ENCODE results near the gene HCAR1. TPM values are rescaled to one million over a fixed set of nuclear protein-coding genes. Genes with fewer than 3 reads are reported as not detected.
A peak's percentile ranks its signal among the peaks of the same experiment; 100 is the strongest.
"Not testable (repeated sequence)": the region's sequence is repeated elsewhere in the genome, so short reads cannot be mapped to it uniquely, and the experiment has no call there.

Gene HCAR1
- total RNA-seq, 1 experiment from 2014 or later, result not detected

DNA sequence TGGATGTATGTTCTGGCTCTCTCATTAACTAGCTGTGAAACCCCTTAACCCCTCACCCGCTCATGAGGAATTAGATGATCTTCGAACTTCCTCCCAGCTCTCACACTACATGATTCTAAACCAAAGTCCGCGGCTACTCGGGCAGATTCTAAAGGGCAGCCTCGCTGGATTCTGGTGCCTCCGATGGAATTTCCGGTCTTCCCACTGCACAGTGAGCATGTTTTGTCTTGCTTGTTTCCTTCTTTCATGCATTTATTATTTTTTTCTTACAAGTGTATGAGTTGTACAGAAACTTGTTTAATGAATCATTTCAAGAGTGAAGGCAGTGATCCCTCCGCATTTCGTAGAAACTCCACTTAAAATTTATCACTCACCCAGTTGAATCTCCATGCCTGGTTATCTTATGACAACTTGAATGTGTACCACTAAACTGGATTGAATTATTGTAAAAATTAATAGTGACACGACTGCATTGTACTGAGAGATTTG lies 9.5 kb downstream of the HCAR1 start:
- no peak for DNase-seq (ENCODE audit: low read depth)

DNA sequence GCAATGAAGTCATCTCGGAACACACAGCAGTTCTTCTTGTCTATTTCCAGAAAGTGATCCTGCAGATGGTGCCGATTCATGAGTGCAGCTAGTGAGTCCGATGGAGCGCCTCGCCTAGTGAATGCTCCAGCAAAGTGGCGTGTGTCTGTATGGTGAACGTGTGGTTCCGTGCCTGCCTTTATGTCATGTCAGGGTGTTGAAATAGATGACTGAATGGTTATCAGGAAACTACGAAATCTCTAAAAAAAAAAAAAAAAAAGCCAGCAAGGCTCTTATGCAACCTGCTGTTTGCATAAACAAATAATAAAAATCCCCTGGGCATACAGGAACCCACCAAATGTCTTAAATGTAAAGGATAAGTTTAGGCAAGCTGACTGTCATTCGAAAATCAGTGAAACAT lies 14.0 kb downstream of the HCAR1 start, which contains the start of gene HCAR3:
Gene HCAR3 (minus strand): TSS at position 154 of the 400 bp plus-strand sequence. CDS start 74 bp downstream, at position 80.
- not testable (repeated sequence) for DNase-seq (ENCODE audit: low read depth)

DNA sequence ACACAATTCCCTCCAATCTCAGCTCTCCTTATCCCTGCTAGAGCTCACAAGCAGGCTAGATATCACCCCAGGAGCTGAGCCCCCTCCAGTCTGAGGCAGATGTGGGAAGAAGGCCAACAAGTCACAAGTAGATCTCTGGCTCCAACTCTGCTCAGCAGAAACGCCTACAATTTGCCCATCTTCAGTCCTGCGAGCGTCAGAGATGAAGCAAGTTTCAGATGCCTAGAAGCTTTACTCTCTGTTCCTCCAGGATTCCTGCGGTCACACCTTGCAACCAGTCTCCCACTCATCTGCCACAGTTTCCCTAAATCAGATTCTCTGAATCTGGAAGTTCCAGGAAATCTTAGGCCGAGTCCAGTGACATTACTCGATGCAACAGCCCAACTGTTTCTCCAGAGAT lies 15.4 kb downstream of the HCAR1 start:
- DNase-seq (ENCODE audit: low read depth), result not testable (repeated sequence)

DNA sequence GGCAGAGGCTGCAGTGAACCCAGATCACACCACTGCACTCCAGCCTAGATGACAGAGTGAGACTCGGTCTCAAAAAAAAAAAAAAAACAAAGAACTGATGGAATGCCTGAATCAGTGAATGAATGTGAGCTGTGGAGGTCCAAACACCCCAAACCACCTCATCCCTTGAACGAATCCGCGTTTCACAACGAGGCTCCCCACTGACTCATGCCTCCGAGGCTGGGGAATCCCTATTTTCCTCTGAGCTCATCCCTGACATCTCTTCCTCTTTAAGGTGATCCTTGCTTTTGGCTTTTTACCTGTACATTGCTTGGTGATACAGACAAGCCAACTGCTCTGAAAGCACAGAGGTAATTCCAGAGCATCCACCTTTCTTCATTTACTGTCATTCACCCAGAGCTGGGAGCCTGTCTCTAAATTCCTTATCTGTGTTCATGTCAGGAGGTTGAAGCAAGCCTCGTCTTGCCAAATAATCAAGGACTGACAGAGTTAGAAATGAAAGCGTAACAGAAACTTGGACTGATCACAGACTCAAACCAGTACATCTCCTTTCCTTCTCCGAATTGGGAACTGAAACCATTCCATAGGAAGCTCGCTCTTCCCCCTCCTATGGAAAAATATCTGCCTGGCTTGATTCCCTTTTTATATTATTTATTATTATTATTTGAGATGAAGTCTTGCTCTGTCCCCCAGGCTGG lies 17.0 kb downstream of the HCAR1 start:
- not testable (repeated sequence) for DNase-seq (ENCODE audit: low read depth)

DNA sequence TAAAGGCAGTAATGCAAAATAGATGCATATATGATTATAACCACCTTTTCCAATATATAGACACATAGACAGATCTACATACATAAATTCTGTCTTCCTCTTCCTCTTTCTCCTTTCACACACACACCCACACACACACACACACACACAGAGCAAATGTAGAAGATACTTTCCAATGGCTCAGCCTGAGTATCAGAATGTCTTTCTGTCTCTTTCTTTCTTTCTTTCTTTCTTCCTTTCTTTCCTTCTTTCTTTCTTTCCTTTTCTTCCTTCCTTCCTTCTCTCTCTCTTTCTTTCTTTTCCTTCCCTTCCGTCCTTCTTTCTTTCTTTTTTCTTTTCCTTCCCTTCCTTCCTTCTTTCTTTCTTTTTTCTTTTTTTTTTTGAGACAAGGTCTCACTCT lies 19.4 kb downstream of the HCAR1 start:
- not testable (repeated sequence) for DNase-seq (ENCODE audit: low read depth)

DNA sequence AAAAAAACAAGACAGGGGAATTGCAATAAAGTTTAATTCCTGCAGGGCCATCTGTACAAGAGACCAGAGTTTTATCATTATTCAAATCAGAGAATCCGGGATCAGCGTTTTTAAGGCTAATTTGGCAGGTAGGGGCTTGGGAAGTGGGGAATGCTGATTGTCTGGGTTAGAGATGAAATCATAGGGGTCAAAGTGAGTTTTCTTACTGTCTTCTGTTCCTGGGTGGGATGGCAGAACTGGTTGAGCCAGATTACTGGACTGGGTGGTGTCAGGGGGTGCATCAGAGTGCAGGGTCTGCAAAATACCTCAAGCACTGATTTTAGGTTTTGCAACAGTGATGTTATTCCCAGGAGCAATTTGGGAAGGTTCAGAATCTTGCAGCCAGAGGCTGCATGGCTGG lies 20.3 kb downstream of the HCAR1 start:
- DNase-seq (ENCODE audit: low read depth), result not testable (repeated sequence)

DNA sequence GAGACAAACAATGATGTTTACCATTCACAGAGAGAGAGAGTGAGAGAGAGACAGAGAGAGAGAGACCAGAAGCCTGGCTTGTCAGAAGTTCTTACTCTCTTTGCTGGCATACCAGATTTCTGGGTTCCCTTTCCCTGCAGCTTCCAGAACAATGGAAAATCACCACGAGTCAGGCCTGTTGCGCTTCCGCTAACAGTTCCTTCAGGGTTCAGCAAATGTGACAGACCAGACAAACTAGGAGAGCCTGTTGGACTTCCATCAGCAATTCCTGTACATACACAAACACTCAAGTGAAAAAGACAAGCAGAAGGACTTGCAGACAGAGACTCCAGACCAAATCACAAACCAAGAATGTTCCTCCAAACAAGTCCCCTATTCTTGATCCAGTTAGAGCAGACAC lies 21.4 kb downstream of the HCAR1 start:
- DNase-seq (ENCODE audit: low read depth), result not testable (repeated sequence)

DNA sequence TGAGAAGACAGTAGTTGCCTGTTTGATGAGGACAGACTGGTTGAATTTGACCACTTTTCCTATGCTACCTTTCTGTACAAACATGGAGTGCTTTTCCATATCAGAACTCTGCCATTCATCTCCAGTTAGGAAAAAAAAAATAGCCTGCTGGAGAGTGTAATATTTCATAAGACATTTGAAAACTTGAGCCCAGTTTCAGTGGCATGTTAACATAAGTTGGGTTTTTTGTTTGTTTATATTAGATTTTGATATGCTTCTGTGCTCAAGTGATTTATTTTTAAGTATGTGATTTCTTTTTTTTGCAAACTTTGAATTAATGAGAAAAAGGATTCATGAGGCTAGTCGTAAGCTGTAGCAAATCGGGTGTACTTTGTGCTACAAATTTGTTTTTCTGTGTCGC lies 26.8 kb downstream of the HCAR1 start:
- DNase-seq (ENCODE audit: low read depth), result not testable (repeated sequence)

DNA sequence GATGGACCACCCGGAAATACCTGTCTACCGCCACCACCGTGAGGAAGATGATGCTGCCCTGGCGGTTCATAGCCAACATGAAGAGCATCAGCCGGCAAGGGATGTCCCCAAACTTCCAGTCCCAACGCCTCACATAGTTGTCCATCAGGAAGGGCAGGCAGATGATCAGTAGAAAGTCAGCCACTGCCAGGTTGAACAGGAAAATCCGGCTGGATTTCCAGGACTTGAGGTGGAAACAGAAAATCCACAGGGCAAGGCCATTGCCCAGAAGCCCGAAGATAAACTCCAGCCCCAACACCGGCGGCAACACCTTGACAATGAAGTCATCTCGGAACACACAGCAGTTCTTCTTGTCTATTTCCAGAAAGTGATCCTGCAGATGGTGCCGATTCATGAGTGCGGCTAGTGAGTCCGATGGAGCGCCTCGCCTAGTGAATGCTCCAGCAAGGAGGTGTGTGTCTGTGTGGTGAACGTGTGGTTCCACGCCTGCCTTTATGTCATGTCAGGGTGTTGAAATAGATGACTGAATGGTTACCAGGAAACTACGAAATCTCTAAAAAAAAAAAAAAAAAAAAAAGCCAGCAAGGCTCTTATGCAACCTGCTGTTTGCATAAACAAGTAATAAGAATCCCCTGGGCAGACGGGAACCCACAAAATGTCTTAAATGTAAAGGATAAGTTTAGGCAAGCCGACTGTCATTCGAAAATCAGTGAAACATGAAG lies 27.6 kb downstream of the HCAR1 start, which contains the start of gene HCAR2:
Gene HCAR2 (minus strand): TSS at position 468 of the 722 bp plus-strand sequence. CDS start 74 bp downstream, at position 394.
- not testable (repeated sequence) for DNase-seq (ENCODE audit: low read depth)

DNA sequence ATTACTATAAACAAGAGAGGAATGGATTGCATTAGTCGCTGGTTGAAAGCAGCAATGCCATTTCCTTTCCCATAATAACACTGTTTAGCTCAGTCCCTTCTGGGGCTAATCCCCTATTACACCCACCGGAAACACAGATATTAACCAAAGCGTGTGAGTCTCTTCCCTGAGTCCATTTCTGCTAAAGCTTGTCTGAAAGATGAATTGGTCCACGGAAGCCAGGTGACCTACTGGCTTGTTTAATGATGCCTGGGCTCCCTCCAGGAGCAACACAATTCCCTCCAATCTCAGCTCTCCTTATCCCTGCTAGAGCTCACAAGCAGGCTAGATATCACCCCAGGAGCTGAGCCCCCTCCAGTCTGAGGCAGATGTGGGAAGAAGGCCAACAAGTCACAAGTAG lies 29.2 kb downstream of the HCAR1 start:
- not testable (repeated sequence) for DNase-seq (ENCODE audit: low read depth)

DNA sequence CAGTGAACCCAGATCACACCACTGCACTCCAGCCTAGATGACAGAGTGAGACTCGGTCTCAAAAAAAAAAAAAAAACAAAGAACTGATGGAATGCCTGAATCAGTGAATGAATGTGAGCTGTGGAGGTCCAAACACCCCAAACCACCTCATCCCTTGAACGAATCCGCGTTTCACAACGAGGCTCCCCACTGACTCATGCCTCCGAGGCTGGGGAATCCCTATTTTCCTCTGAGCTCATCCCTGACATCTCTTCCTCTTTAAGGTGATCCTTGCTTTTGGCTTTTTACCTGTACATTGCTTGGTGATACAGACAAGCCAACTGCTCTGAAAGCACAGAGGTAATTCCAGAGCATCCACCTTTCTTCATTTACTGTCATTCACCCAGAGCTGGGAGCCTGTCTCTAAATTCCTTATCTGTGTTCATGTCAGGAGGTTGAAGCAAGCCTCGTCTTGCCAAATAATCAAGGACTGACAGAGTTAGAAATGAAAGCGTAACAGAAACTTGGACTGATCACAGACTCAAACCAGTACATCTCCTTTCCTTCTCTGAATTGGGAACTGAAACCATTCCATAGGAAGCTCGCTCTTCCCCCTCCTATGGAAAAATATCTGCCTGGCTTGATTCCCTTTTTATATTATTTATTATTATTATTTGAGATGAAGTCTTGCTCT lies 30.5 kb downstream of the HCAR1 start:
- not testable (repeated sequence) for DNase-seq (ENCODE audit: low read depth)

DNA sequence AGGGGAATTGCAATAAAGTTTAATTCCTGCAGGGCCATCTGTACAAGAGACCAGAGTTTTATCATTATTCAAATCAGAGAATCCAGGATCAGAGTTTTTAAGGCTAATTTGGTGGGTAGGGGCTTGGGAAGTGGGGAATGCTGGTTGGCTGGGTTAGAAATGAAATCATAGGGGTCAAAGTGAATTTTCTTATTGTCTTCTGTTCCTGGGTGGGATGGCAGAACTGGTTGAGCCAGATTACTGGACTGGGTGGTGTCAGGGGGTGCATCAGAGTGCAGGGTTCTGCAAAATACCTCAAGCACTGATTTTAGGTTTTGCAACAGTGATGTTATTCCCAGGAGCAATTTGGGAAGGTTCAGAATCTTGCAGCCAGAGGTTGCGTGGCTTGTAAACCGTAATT lies 33.7 kb downstream of the HCAR1 start:
- DNase-seq (ENCODE audit: low read depth), result not testable (repeated sequence)

DNA sequence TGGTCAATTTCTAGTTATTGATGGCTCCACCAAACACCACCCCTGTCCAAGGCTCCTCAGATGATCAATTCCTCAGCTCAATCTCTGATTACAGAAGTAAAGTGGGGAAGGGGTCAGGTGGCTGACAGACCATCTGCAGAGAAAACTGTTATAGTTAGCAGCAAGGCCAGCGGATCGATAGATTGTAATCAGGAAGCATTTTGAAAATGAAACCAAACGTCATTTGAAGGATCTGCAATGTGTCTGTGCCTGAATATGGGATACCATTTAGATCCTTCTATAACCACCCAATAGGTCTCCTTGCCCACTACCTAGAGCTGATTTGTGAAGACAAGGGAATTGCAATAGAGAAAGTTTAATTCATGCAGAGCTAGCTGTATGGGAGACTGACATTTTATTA lies 39.1 kb downstream of the HCAR1 start:
- no peak for DNase-seq (ENCODE audit: low read depth)

DNA sequence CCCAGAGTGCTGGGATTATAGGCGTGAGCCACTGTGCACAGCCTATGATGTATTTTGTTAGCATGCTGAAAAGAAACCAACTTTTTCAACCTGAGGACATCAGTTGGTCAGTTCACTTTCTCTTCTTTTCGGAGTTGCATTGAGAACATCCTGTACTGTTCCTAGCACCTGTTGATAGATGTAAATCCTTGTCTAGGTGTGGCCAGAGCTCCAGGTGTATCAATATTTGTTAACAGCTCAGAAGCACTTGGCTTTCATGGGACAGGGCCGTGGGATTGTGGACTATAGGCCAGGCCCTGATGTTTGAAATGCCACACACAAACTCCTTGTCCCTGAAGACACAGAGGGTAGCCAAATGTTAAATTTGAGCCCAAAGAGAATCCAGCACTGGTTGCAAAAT lies 42.4 kb downstream of the HCAR1 start:
- no peak for DNase-seq (ENCODE audit: low read depth)

DNA sequence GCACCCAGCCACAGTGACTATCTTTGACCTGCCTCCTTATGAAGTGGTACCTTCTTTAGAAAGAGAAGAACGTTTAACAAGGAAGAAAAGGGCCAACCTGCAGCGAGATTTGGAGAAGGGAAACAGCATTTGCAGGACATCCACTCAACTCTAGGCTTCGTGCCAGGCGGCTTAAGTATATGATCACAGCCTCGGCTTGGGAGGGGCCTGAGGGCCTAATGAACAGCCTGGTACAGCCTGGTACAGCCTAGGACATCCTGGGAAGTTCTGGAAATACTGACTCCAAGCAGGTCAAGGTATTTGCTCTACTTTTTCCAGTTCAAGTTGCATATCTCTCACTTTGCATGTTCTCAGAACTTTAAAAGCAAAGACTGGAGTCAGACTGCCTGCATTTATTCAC lies 43.6 kb downstream of the HCAR1 start:
- DNase-seq (ENCODE audit: low read depth), result peak; percentile 17

DNA sequence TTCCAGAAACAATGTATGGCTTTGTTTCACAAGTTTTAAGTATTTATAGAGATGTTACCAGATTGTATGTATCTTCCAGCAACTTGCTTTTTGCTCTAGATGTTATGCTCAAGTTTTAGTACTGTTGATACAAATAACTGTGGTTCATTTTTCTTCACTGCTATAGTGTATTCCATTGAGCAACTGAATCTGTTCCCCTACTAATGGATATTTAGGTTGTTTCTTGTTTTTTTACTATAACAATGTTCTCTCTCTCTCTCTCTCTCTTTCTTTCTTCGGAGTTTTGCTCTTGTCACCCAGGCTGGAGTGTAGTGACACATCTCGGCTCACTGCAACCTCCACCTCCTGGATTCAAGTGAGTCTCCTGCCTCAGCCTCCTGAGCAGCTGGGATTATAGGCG lies 44.1 kb downstream of the HCAR1 start:
- no peak for DNase-seq (ENCODE audit: low read depth)

DNA sequence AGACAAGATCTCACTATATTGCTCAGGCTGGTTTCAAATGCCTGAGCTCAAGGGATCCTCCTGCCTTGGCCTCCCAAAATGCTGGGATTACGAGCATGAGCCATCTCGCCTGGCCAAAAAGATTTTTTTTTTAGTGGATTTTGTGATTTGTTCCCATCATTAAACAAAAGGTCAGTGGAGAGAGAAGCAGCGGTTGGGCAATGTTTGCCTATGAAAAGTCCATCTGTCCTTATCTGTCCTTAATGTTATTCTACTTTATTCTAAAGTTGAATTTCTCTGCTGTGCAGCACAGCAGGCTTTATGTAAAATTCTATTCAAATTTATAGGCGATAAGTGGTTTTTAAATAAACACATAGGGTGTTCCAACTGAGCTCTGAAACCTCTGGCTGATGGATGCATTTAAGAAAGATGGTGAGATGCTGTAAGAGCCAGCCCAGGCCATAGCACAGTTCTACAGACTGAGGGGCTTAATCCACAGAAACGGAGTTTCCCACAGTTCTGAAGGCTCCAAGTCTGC lies 46.3 kb downstream of the HCAR1 start:
- DNase-seq (ENCODE audit: low read depth), result no peak

DNA sequence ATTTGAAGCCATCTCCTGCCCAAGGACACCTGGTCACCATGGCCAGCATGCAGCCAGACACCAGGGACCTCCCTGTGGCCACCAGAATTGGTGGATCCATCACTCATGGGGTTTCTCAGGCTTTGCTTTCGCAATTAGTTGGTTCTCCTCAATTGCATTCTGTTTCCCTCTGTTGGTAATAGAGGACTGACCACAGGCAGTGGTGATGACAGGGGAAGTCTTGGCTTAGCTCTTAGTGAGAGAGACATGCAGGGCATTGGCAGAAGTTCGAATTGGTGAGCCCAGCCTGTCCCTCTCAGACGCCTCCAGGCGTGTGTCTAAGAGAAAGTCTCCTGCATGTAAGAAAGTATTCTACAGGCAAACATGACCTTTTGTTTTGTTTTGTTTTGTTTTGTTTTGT lies 48.8 kb downstream of the HCAR1 start:
- peak; percentile 57 for DNase-seq (ENCODE audit: low read depth)

DNA sequence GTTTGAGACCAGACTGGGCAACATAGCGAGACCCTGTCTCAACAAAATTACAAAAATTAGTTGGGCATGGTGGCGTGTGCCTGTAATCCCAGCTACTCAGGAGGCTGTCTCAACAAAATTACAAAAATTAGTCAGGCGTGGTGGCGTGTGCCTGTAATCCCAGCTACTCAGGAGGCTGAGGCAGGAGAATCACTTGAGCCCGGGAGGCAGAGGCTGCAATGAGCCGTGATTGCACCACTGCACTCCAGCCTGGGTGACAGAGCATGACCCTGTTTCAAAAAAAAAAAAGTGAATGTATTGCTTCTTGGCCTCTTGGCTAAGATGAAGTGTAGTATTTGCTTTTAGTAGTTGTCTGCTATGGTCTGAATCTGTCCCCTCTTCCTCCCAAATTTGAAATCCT lies 49.7 kb downstream of the HCAR1 start:
- DNase-seq (ENCODE audit: low read depth), result not testable (repeated sequence)

DNA sequence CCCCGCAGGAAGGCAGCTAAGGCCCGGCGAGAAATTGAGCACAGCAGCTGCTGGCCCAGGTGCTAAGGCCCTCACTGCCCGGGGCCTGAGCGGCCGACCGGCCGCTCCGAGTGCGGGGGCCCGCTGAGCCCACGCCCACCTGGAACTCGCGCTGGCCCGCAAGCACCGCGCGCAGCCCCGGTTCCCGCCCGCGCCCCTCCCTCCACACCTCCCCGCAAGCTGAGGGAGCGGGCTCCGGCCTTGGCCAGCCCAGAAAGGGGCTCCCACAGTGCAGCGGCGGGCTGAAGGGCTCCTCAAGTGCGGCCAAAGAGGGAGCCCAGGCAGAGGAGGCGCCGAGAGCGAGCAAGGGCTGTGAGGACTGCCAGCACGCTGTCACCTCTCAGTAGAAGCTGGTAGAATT lies 53.9 kb downstream of the HCAR1 start:
- DNase-seq (ENCODE audit: low read depth), result not testable (repeated sequence)
